K562 (cell line): ENCODE data around the gene ING2. TPM values are rescaled to one million over a fixed set of nuclear protein-coding genes. Genes with fewer than 3 reads are reported as not detected.
A peak's percentile ranks its signal among the peaks of the same experiment; 100 is the strongest.

ENCODE experiments used
- ASH1L ChIP-seq: fragments of 450-650 bp; IDR thresholded peaks from 2 replicates; pipeline ENCODE4 v1.6.1; 2018; ENCODE audit warnings: borderline replicate concordance, mild to moderate bottlenecking, low read depth; ENCODE audit not compliant: partially characterized antibody
- CHD7 ChIP-seq: fragments of 200-600 bp; sonication (generic); IDR thresholded peaks from one replicate; pipeline ENCODE4 v1.6.1; 2012; ENCODE audit warnings: mild to moderate bottlenecking, low read depth, low read length, inconsistent platforms
- CREB5 ChIP-seq: fragments of 250-450 bp; sonication (Bioruptor Pico); IDR thresholded peaks from 2 replicates; pipeline ENCODE4 v1.5.0; 2020; ENCODE audit warnings: mild to moderate bottlenecking
- ELF2 ChIP-seq: fragments of 250-450 bp; sonication (Bioruptor Pico); IDR thresholded peaks from 2 replicates; pipeline ENCODE4 v1.5.0; 2021; ENCODE audit warnings: mild to moderate bottlenecking
- IRF1 ChIP-seq: sonication (generic); formaldehyde crosslinking; IDR thresholded peaks from 2 replicates; pipeline ENCODE4 v1.8.0; 2022; ENCODE audit warnings: missing genetic modification reagents, mild to moderate bottlenecking, borderline replicate concordance
- KDM4B ChIP-seq, 2 experiments: fragments of 450-650 bp in 1 of 2; sonication (generic) in 1 of 2; IDR thresholded peaks; 2 replicates each; pipeline ENCODE4 v1.6.1; 2016 to 2017; ENCODE audit warnings: borderline replicate concordance in 2 of 2, antibody characterized with exemption in 1 of 2, low read depth in 1 of 2, mild to moderate bottlenecking in 1 of 2
- NUFIP1 ChIP-seq: fragments of 450-650 bp; IDR thresholded peaks from 2 replicates; pipeline ENCODE4 v1.6.1; 2018; ENCODE audit not compliant: partially characterized antibody
- SMARCA5 ChIP-seq: fragments of 450-650 bp; IDR thresholded peaks from 2 replicates; pipeline ENCODE4 v1.6.1; 2016
- XRCC3 ChIP-seq: fragments of 450-650 bp; IDR thresholded peaks from 2 replicates; pipeline ENCODE4 v1.6.1; 2017; ENCODE audit warnings: mild to moderate bottlenecking, moderate library complexity
- polyA plus RNA-seq, 8 experiments: library from polyadenylated mRNA; depleted of rRNA in 4 of 8; stranded (reverse) in 5 of 8; unstranded in 3 of 8; fragments of >200 nt; fragmentation: Nextera tagmentation in 2 of 8; fragmentation: Illumina TruSeq in 1 of 8; extraction: Ambion mirVana in 2 of 8; extraction: Trizol in 1 of 8; gene quantifications; 2 replicates each; pipeline versions ENCODE4 v1.2.1 to v1.2.3, GENCODE V29; 2011 to 2014; ENCODE audit warnings: inconsistent platforms in 1 of 8, missing spikeins in 1 of 8
- total RNA-seq, 7 experiments: library from RNA; depleted of rRNA in 6 of 7; stranded (reverse); fragments of >200 nt in 6 of 7; fragmentation: Illumina TruSeq in 2 of 7; extraction: Trizol in 2 of 7; gene quantifications; 2 replicates each; pipeline versions ENCODE4 v1.2.1 to v1.2.3, GENCODE V29; 2011 to 2021; ENCODE audit warnings: low replicate concordance in 1 of 7

The ING2 gene
- total and polyA plus RNA-seq, 9 of the 15 experiments (the other 6 are each of a cell fraction or from before 2014, with no cell fraction given): 2.9 to 21.4 (median 12.4) TPM

GRCh38 chr4:183504064-183504929 is 561 bp upstream of the ING2 start (continued):
- no peak for TF ChIP-seq IRF1 (CRISPR knock-in tag)
- TF ChIP-seq KDM4B (IDR thresholded peaks at IDR 0.05; ENCODE audit: borderline replicate concordance in 2 of 2, low read depth in 1 of 2): 0 out of 4 replicates have a peak, but pooled peaks of 1 of the 2 experiments have one; percentile 47
- TF ChIP-seq NUFIP1: no peak
- no peak for TF ChIP-seq XRCC3
- TF ChIP-seq CREB5: no peak
- no peak for TF ChIP-seq ELF2 (CRISPR knock-in tag)
- no peak for TF ChIP-seq SMARCA5
- no peak for TF ChIP-seq ASH1L
- TF ChIP-seq CHD7: no peak
